Kidney epithelial cell (primary cell): ENCODE measurements around the gene STARD8. TPM values are rescaled to one million over a fixed set of nuclear protein-coding genes. Genes with fewer than 3 reads are reported as not detected.
A peak's percentile ranks its signal among the peaks of the same experiment; 100 is the strongest.
"Not testable (repeated sequence)": the region's sequence is repeated elsewhere in the genome, so short reads cannot be mapped to it uniquely, and the experiment has no call there.

ENCODE experiments used
- DNase-seq: peaks from one replicate; pipeline ENCODE4 v3.0.0-alpha.2; 2010; ENCODE audit warnings: low read depth
- H3K27me3 ChIP-seq: 2 replicates; pipeline ENCODE4 v1.6.0; 2011; ENCODE audit warnings: low read length; ENCODE audit not compliant: control insufficient read depth, insufficient read depth
- H3K36me3 ChIP-seq: 2 replicates; pipeline ENCODE4 v1.5.1; 2011; ENCODE audit warnings: low read length; ENCODE audit not compliant: control insufficient read depth, insufficient read depth
- H3K4me3 ChIP-seq: 2 replicates; pipeline ENCODE4 v1.5.1; 2011; ENCODE audit warnings: low read depth, mild to moderate bottlenecking, control low read depth, low read length
- CTCF ChIP-seq: IDR thresholded peaks from 2 replicates; pipeline ENCODE4 v1.5.1; 2011; ENCODE audit warnings: mild to moderate bottlenecking, moderate library complexity, low read length, control low read depth, inconsistent platforms; ENCODE audit not compliant: insufficient read depth, poor library complexity, severe bottlenecking
- total RNA-seq: library from RNA; depleted of rRNA; stranded (reverse); fragments of >200 nt; gene quantifications from 2 replicates; pipeline ENCODE4 v1.2.3, GENCODE V29; 2015

Gene STARD8
- total RNA-seq, 1 donor from 2014 or later, result 1.8 TPM

- TF ChIP-seq CTCF, result no peak
- DNase-seq, result no peak
- no peak overlapping the region for H3K4me3 ChIP-seq
- no peaks in the 10 kb centered on the region for H3K27me3 ChIP-seq
- no peaks in the 10 kb centered on the region for H3K36me3 ChIP-seq
These were observed 36.1 kb downstream of the STARD8 start for GRCh38 chrX:68683580-68683979.

- TF ChIP-seq CTCF, result no peak
- Histone ChIP-seq H3K27me3 (no peaks in the 10 kb centered on the region), H3K36me3 (no peaks in the 10 kb centered on the region), H3K4me3 (no peak overlapping the region)
- DNase-seq, result no peak
These were observed 36.9 kb downstream of the STARD8 start for GRCh38 chrX:68684291-68684918.

- H3K27me3 ChIP-seq, result no peaks in the 10 kb centered on the region
- no peak for DNase-seq
- no peak overlapping the region for H3K4me3 ChIP-seq
- no peaks in the 10 kb centered on the region for H3K36me3 ChIP-seq
- no peak for TF ChIP-seq CTCF
These were observed 37.4 kb downstream of the STARD8 start for GRCh38 chrX:68684919-68685304.

- no peak for DNase-seq
- peak; percentile 15 for TF ChIP-seq CTCF
- Histone ChIP-seq H3K27me3 (no peaks in the 10 kb centered on the region), H3K4me3 (no peak overlapping the region), H3K36me3 (no peaks in the 10 kb centered on the region)
These were observed 38.2 kb downstream of the STARD8 start for GRCh38 chrX:68685685-68686084.

GRCh38 chrX:68686097-68686977 is 38.9 kb downstream of the STARD8 start:
- TF ChIP-seq CTCF, result no peak
- no peaks in the 10 kb centered on the region for H3K27me3 ChIP-seq
- H3K4me3 ChIP-seq, result peak overlapping the region; percentile 31
- no peaks in the 10 kb centered on the region for H3K36me3 ChIP-seq
- DNase-seq, result no peak

GRCh38 chrX:68688931-68689330 is 41.5 kb downstream of the STARD8 start:
- not testable (repeated sequence) for H3K36me3 ChIP-seq, DNase-seq, H3K27me3 ChIP-seq, H3K4me3 ChIP-seq
